T-helper 2 cell treated with Interferon-gamma antibody and Interleukin-4, amounts not matched to agents 5 μg/mL and 100 μg/mL, for 36 hours (primary cell): ENCODE measurements around the gene TOMM6.

Source experiments
- DNase-seq: peaks from one replicate; pipeline ENCODE4 v3.0.0; 2021; ENCODE audit warnings: low spot score
- H3K27ac Mint-ChIP-seq: one replicate; pipeline ENCODE4 v1.8.0; 2021; ENCODE audit warnings: mild to moderate bottlenecking, mixed read lengths
- H3K27me3 Mint-ChIP-seq: one replicate; pipeline ENCODE4 v1.8.0; 2021; ENCODE audit warnings: low read depth, mixed read lengths
- H3K36me3 Mint-ChIP-seq: one replicate; pipeline ENCODE4 v1.8.0; 2021; ENCODE audit warnings: low read depth, mixed read lengths
- H3K4me1 Mint-ChIP-seq: one replicate; pipeline ENCODE4 v1.8.0; 2021; ENCODE audit warnings: low read depth, mixed read lengths
- H3K4me3 Mint-ChIP-seq: one replicate; pipeline ENCODE4 v1.8.0; 2022; ENCODE audit warnings: mild to moderate bottlenecking, moderate library complexity, mixed read lengths
- H3K9me3 Mint-ChIP-seq: one replicate; pipeline ENCODE4 v1.8.0; 2021; ENCODE audit warnings: mixed read lengths

Gene TOMM6

DNA sequence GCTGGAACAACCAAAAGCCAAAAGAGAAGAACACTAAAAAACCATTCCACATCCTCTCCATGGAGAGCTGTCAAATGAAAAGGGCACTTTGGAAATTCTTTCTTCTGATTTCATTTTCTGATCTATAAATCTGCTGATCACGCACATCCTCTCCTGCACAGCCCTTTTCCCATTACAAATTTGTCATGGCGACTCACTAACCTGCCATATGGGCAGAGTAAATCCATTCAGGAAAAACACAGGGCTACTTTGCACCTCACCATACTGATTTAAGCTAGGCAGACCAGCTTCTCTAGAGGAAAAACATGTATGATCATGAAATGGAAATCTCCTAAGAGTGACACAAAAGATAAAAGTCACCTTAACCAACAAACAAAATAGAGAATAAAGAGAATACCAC, 26.0 kb downstream of the TOMM6 start:
- no peaks in the 10 kb centered on the region for H3K36me3 Mint-ChIP-seq
- H3K4me1 Mint-ChIP-seq, result peaks cover 3% of the 10 kb centered on the region
- no peak for DNase-seq
- H3K9me3 Mint-ChIP-seq, result no peaks in the 10 kb centered on the region
- no peak overlapping the region for H3K27ac Mint-ChIP-seq
- H3K4me3 Mint-ChIP-seq, result no peak overlapping the region
- H3K27me3 Mint-ChIP-seq, result no peaks in the 10 kb centered on the region

DNA sequence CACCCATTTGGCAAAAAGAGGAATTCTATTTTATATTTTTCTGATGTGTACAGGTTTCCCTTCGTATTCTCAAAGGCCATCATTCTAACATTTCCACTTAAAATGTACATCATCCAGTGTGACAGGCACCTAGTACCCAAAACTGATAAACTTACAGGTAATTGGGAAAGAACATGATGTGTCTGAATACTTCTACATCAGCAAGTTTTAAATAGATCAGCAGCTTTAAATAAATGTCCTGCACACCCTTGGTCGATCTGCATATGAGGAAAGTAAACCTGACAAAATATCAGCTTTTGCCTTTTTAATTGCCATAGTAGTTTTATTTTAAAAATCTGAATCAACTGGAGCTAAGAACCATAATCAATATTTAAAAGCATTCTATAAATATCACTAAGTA, 26.5 kb downstream of the TOMM6 start:
- no peak for DNase-seq
- H3K4me3 Mint-ChIP-seq, result no peak overlapping the region
- H3K36me3 Mint-ChIP-seq, result no peaks in the 10 kb centered on the region
- peaks cover 3% of the 10 kb centered on the region for H3K4me1 Mint-ChIP-seq
- H3K9me3 Mint-ChIP-seq, result no peaks in the 10 kb centered on the region
- H3K27me3 Mint-ChIP-seq, result no peaks in the 10 kb centered on the region
- no peak overlapping the region for H3K27ac Mint-ChIP-seq

DNA sequence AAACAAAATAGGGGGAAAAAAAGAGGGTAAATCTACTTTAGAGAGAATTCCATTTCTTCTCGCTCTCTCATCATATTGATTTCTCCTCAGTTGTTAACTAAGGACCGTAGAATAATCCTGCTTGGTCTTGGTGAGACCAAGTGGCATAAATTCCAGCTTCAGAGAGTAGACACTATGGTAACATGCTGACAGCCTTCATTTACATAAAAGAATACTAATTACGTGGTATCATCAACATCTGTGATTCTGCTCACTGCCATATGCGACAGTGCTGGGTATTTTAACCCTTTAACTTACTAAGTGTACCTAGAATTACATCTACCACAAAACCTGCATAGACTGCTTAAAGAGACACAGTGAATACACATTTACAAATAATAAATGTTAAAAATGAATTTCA, 27.1 kb downstream of the TOMM6 start:
- Mint-ChIP-seq H3K9me3 (no peaks in the 10 kb centered on the region), H3K36me3 (no peaks in the 10 kb centered on the region), H3K4me3 (no peak overlapping the region), H3K27ac (no peak overlapping the region), H3K4me1 (peaks cover 3% of the 10 kb centered on the region), H3K27me3 (no peaks in the 10 kb centered on the region)
- no peak for DNase-seq

GRCh38 chr6:41815587-41815986, 28.1 kb downstream of the TOMM6 start:
- Mint-ChIP-seq H3K9me3 (no peaks in the 10 kb centered on the region), H3K36me3 (no peaks in the 10 kb centered on the region), H3K27ac (no peak overlapping the region), H3K4me3 (no peak overlapping the region), H3K4me1 (peaks cover 3% of the 10 kb centered on the region), H3K27me3 (no peaks in the 10 kb centered on the region)
- DNase-seq, result no peak

DNA sequence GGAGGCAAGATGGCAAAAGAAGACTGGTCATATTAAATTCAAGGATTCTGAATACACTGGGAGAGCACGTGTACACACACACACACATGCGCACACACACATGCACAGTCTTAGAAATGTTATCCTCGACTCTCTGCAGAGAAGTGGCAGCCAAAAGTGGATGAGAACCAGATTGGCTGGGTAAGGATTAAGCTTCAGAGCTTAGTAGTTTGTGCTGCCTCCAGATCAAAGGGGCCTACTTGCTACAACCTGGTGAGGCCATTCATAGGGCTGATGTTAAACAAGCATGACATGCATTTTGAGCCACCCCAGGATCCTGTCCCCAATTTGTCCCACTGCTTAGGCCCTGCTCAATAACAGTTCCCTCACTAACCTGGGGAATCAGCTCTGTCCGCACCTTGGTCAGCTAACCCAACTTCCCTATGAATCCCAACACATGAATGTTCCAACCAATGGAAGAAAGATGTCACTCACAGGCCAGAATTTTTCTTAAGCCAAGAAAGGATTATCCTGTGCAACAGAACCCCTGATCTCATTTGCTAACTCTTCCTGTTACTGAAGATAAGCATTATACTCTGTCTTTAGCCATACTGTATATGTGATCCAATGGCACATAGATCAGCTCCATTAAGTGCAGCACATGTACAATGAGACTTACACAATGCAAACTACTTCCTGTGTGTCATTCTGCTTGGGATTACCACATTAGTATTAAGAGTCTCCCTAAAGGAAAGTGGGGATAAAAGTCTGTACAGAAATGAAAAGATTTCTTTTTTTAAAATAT, 31.0 kb downstream of the TOMM6 start:
- peaks cover 3% of the 10 kb centered on the region for H3K4me1 Mint-ChIP-seq
- H3K9me3 Mint-ChIP-seq, result no peaks in the 10 kb centered on the region
- no peak overlapping the region for H3K27ac Mint-ChIP-seq
- no peaks in the 10 kb centered on the region for H3K27me3 Mint-ChIP-seq
- no peaks in the 10 kb centered on the region for H3K36me3 Mint-ChIP-seq
- H3K4me3 Mint-ChIP-seq, result no peak overlapping the region
- DNase-seq, result no peak

GRCh38 chr6:41821266-41821665, 33.8 kb downstream of the TOMM6 start:
- H3K27me3 Mint-ChIP-seq, result no peaks in the 10 kb centered on the region
- DNase-seq, result no peak

GRCh38 chr6:41822021-41822420, 34.5 kb downstream of the TOMM6 start:
- Mint-ChIP-seq H3K4me1 (no peaks in the 10 kb centered on the region), H3K4me3 (no peak overlapping the region), H3K27ac (no peak overlapping the region), H3K27me3 (no peaks in the 10 kb centered on the region), H3K9me3 (no peaks in the 10 kb centered on the region), H3K36me3 (no peaks in the 10 kb centered on the region)
- no peak for DNase-seq

More at GRCh38 chr6:41821266-41821665, 33.8 kb downstream of the TOMM6 start:
- no peaks in the 10 kb centered on the region for H3K36me3 Mint-ChIP-seq
- no peak overlapping the region for H3K27ac Mint-ChIP-seq
- no peaks in the 10 kb centered on the region for H3K9me3 Mint-ChIP-seq
- H3K4me1 Mint-ChIP-seq, result peaks cover under 1% of the 10 kb centered on the region
- no peak overlapping the region for H3K4me3 Mint-ChIP-seq

- no peaks in the 10 kb centered on the region for H3K9me3 Mint-ChIP-seq
- no peak overlapping the region for H3K4me3 Mint-ChIP-seq
- DNase-seq, result no peak
- H3K36me3 Mint-ChIP-seq, result no peaks in the 10 kb centered on the region
- no peaks in the 10 kb centered on the region for H3K27me3 Mint-ChIP-seq
- H3K27ac Mint-ChIP-seq, result no peak overlapping the region
- H3K4me1 Mint-ChIP-seq, result no peaks in the 10 kb centered on the region
Observed at GRCh38 chr6:41823178-41823577, 35.7 kb downstream of the TOMM6 start.

DNA sequence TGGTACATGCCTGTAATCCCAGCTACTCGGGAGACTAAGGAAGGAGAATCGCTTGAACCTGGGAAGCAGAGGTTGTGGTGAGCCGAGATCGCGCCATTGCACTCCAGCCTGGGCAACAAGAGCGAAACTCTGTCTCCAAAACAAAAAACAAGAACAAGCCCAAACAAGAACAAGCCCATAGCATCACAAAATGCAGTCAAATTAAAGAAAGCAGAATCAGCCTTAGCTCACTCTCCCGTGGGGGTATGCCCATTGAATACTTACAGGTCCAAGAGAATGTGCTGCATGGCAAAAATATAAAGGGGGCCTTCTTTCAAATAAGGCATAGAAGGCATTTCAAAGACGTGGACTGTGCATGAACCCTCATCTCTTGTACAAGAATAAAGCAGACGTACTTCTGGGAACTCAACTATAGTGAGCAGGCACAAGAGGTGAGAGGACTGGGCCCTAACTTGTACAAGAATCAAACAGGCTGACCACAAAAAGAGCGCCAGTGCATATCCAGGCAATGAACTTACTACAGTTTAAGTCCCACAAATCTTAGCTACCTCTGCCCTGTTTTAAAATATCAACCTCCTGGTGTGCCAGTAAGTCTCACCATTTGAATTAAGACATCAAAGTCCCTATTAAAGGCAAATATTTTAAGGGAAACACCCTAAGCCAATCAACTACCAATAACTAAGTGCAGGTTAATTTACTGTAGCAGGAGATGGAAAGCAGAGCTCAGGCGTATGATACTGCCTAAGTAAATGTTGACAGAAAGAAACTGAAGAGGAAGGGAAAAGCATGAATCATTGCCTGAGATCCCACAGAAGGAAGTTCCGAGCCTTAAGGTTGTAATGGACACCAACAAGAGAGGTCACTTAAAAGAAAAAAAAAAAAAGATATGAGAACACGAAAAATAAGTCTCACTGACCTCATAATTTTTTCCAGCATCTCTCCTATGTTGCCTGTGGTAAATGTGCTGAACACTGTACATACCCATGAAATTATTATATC, 37.4 kb downstream of the TOMM6 start:
- no peak for DNase-seq
- no peaks in the 10 kb centered on the region for H3K9me3 Mint-ChIP-seq
- H3K36me3 Mint-ChIP-seq, result no peaks in the 10 kb centered on the region
- H3K4me3 Mint-ChIP-seq, result no peak overlapping the region
- H3K27me3 Mint-ChIP-seq, result no peaks in the 10 kb centered on the region
- no peak overlapping the region for H3K27ac Mint-ChIP-seq
- H3K4me1 Mint-ChIP-seq, result no peaks in the 10 kb centered on the region

- Mint-ChIP-seq H3K36me3 (no peaks in the 10 kb centered on the region), H3K4me3 (no peak overlapping the region)
Observed at GRCh38 chr6:41826343-41827022, 39.0 kb downstream of the TOMM6 start.

GRCh38 chr6:41832263-41832662, 44.8 kb downstream of the TOMM6 start:
- H3K27ac Mint-ChIP-seq, result no peak overlapping the region
- no peaks in the 10 kb centered on the region for H3K36me3 Mint-ChIP-seq
- H3K4me3 Mint-ChIP-seq, result no peak overlapping the region
- H3K9me3 Mint-ChIP-seq, result no peaks in the 10 kb centered on the region
- DNase-seq, result no peak
- H3K4me1 Mint-ChIP-seq, result peaks cover 4% of the 10 kb centered on the region
- no peaks in the 10 kb centered on the region for H3K27me3 Mint-ChIP-seq

More at GRCh38 chr6:41826343-41827022, 39.0 kb downstream of the TOMM6 start:
- Mint-ChIP-seq H3K9me3 (no peaks in the 10 kb centered on the region), H3K4me1 (no peaks in the 10 kb centered on the region), H3K27ac (no peak overlapping the region), H3K27me3 (no peaks in the 10 kb centered on the region)
- no peak for DNase-seq

DNA sequence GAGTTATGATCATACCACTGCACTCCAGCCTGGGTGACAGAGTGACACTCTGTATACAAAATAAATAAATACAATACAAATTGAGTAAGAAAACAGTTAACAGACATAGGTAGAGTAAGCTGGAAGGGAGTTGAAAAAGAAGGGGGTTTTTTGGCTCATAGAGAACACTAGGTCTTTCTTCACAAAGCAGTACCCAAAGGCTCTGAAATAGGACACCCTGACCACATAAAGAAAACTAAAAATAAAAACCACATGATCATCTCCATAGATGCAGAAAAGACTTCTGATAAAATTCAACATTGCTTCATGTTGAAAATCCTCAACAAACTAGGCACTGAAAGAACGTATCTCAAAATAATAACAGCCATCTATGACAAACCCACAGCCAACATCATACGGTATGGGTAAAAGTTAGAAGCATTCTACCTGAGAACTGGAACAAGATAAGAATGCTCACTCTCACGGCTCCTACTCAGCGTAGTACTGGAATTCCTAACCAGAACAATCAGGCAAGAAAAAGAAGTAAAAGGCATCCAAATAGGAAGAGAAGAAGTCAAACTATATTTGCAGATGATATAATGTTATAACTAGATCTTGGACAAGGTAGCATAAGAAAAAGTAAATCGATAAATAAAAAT, 48.6 kb downstream of the TOMM6 start:
- Mint-ChIP-seq H3K27ac (no peak overlapping the region), H3K4me1 (peaks cover 4% of the 10 kb centered on the region), H3K36me3 (no peaks in the 10 kb centered on the region), H3K9me3 (no peaks in the 10 kb centered on the region), H3K27me3 (no peaks in the 10 kb centered on the region), H3K4me3 (no peak overlapping the region)
- DNase-seq, result no peak

DNA sequence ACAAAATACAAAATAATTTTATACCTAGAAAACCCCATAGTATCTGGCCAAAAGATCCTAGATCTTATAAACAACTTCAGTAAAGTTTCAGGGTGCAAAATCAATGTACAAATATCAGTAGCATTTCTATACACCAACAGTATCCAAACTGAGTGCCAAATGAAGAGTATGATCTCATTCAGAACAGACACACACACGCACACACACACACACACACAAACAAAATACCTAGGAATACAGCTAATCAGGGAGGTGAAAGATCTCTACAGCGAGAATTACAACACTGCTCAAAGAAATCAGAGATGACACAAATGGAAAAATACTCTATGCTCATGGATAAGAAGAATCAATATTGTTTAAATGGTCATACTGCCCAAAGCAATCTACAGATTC, 49.2 kb downstream of the TOMM6 start:
- no peak for DNase-seq
- no peak overlapping the region for H3K27ac Mint-ChIP-seq
- no peaks in the 10 kb centered on the region for H3K36me3 Mint-ChIP-seq
- H3K4me1 Mint-ChIP-seq, result peaks cover 4% of the 10 kb centered on the region
- H3K4me3 Mint-ChIP-seq, result no peak overlapping the region
- no peaks in the 10 kb centered on the region for H3K9me3 Mint-ChIP-seq
- H3K27me3 Mint-ChIP-seq, result no peaks in the 10 kb centered on the region
